Gastrocnemius medialis (tissue), 4 donors: ENCODE measurements around the gene POLA1. TPM values are rescaled to one million over a fixed set of nuclear protein-coding genes. Genes with fewer than 3 reads are reported as not detected.
A peak's percentile ranks its signal among the peaks of the same experiment; 100 is the strongest.

ENCODE experiments used
- ATAC-seq, 2 donors: fragments of 150-250 bp; one replicate each; pipeline ENCODE4 v1.9.1; 2016
- DNase-seq, 2 donors: peaks; one replicate each; pipeline ENCODE4 v3.0.0-alpha.2; 2019
- H3K27ac ChIP-seq, 4 donors: fragments of 200-600 bp; sonication (generic); 1 replicate in 1 of 4; 2 replicates in 3 of 4; pipeline ENCODE4 v1.5.1; 2016 to 2018; ENCODE audit warnings: mild to moderate bottlenecking in 2 of 4, moderate library complexity in 1 of 4
- H3K27me3 ChIP-seq, 3 donors: fragments of 200-600 bp; sonication (generic) in 2 of 3; 1 replicate in 1 of 3; 2 replicates in 2 of 3; pipeline versions ENCODE4 v1.5.1 to v1.6.0; 2016 to 2019; ENCODE audit warnings: mild to moderate bottlenecking in 1 of 3, moderate library complexity in 1 of 3
- H3K36me3 ChIP-seq, 2 donors: fragments of 200-600 bp; sonication (generic) in 1 of 2; one replicate each; pipeline ENCODE4 v1.5.1; 2017 to 2018
- H3K4me1 ChIP-seq, 2 donors: fragments of 200-600 bp; sonication (generic) in 1 of 2; one replicate each; pipeline ENCODE4 v1.5.1; 2016 to 2017; ENCODE audit warnings: mild to moderate bottlenecking in 2 of 2
- H3K4me3 ChIP-seq, 4 donors: fragments of 200-600 bp; sonication (generic) in 3 of 4; 1 replicate in 1 of 4; 2 replicates in 3 of 4; pipeline ENCODE4 v1.5.1; 2016 to 2019; ENCODE audit warnings: mild to moderate bottlenecking in 2 of 4
- H3K9me3 ChIP-seq, 3 donors: fragments of 200-600 bp; sonication (generic) in 2 of 3; 1 replicate in 1 of 3; 2 replicates in 2 of 3; pipeline ENCODE4 v1.5.1; 2016 to 2019
- CTCF ChIP-seq, 5 experiments: fragments of 450-650 bp in 3 of 5; fragments of 200-600 bp in 2 of 5; sonication (generic) in 2 of 5; IDR thresholded peaks in 4 of 5; conservative IDR thresholded peaks in 1 of 5; 1 replicate in 4 of 5; 2 replicates in 1 of 5; pipeline ENCODE4 v1.5.1; 2016 to 2019; ENCODE audit warnings: antibody characterized with exemption in 5 of 5, mild to moderate bottlenecking in 3 of 5, moderate library complexity in 3 of 5
- POLR2A ChIP-seq, 2 donors: fragments of 450-650 bp; IDR thresholded peaks; one replicate each; pipeline ENCODE4 v1.6.1; 2017; ENCODE audit warnings: antibody characterized with exemption in 2 of 2, mild to moderate bottlenecking in 2 of 2, moderate library complexity in 2 of 2
- in situ Hi-C, 4 donors: fragments of 200-750 bp; cut with MboI; loops; one replicate each; pipeline versions ENCODE4 v1.15.0 to v1.8.0; 2017; ENCODE audit warnings: low sequenced_read_pairs in 4 of 4
- intact Hi-C: fragments of 100-400 bp; cut with DNase I; formaldehyde crosslinking; loops from one replicate; pipeline ENCODE4 v1.15.1; 2023; ENCODE audit warnings: low total_unique reads
- total RNA-seq, 4 donors: library from RNA; depleted of rRNA; stranded (reverse); fragments of >200 nt; gene quantifications; one replicate each; pipeline versions ENCODE4 v1.1.0 to v1.2.3, GENCODE V29; 2016

The POLA1 gene
- total RNA-seq, 4 donors from 2014 or later: 5.2 to 9.6 (median 6.9) TPM

DNA sequence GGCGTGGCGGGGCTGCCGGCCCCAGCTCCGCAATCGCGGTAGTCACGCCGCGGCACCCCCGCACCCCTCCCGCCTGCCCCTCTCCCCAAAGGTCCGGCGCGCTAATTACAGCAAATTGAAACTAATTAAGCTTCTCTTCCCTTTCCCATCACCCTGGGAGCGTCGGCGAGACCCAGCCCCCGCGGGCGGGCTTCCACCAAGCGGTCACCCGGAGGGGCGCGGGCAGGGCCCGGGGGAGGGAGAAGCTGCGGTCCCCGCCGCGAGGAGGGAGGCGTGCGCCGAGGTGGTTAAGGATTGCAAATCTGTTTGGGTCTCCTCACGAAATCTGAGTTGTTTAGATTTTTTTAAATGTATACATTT lies 308.9 kb downstream of the POLA1 start:
- no peaks in the 10 kb centered on the region for H3K36me3 ChIP-seq
- peaks cover 0 to 19% (median 11%) of the 10 kb centered on the region in 3 donors for H3K27me3 ChIP-seq
- H3K27ac ChIP-seq: no peak overlapping the region
- ATAC-seq (no peak), DNase-seq (no peak)
- intact Hi-C loops: no loop called here
- H3K4me3 ChIP-seq: peak overlapping the region in 1 of 4 donors; percentile 27
- in situ Hi-C loops: loop anchor here in 2 of 4 donors (25.0 kb wide), 1 partner anchor 165 kb away; no protein-coding TSS in a partner anchor
- TF ChIP-seq CTCF (IDR thresholded peaks at IDR 0.05 in 4 of 5, conservative IDR thresholded peaks at IDR 0.05 in 1 of 5): no peak
- no peak for TF ChIP-seq POLR2A (IDR thresholded peaks at IDR 0.05)
- no peaks in the 10 kb centered on the region for H3K9me3 ChIP-seq
- H3K4me1 ChIP-seq: no peaks in the 10 kb centered on the region

DNA sequence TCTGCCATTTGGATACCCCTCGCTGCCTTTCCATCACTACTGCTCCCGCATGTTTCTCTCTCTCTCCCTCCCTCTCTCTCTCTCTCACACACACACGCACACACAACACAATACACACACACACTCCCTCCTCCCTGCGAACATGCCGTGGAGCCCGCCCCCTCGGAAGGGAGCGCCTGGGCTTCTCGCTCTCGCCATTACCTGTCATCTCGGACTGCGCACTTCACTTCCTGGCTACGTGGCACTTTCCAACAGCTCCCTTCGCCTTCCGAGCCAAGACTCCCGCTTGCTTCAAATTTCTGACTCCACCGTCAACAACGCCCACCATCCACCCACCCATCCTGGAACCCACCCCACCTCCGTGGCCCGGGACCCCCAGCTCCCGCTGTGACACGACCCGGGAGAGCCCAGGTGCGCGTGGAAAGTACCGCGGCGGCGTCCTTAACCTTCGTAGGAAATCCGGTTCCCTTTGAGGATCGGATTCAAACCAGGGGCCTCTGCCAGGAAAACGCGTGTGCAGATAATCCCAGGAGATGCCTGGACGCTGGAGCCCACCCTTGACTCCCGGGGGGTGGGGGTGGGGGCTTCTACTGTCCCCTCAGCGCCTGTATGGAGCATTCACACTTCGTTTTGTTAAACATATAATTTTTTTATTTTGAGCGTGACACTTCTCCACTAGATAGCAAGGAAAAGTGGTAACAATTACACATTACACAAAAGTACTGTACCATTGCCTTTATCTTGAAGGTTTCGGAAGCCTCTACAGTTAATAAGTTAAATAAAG lies 309.5 kb downstream of the POLA1 start:
- Histone ChIP-seq H3K9me3 (no peaks in the 10 kb centered on the region), H3K4me1 (no peaks in the 10 kb centered on the region), H3K27me3 (peaks cover 0 to 19% (median 11%) of the 10 kb centered on the region in 3 donors), H3K4me3 (peak overlapping the region in 1 of 4 donors; percentile 27), H3K36me3 (no peaks in the 10 kb centered on the region), H3K27ac (peak overlapping the region in 2 of 4 donors; percentile 70 to 78)
- intact Hi-C loops: no loop called here
- DNase-seq (no peak), ATAC-seq (no peak)
- TF ChIP-seq CTCF (IDR thresholded peaks at IDR 0.05 in 4 of 5, conservative IDR thresholded peaks at IDR 0.05 in 1 of 5): no peak
- TF ChIP-seq POLR2A (IDR thresholded peaks at IDR 0.05): no peak
- in situ Hi-C loops: loop anchor here in 2 of 4 donors (25.0 kb wide), 1 partner anchor 166 kb away; no protein-coding TSS in a partner anchor

- Histone ChIP-seq H3K9me3 (no peaks in the 10 kb centered on the region), H3K4me3 (no peak overlapping the region), H3K27ac (peak overlapping the region in 3 of 4 donors; percentile 70 to 78 (median 76)), H3K4me1 (no peaks in the 10 kb centered on the region), H3K36me3 (no peaks in the 10 kb centered on the region), H3K27me3 (peaks cover 0 to 19% (median 11%) of the 10 kb centered on the region in 3 donors)
- TF ChIP-seq CTCF (IDR thresholded peaks at IDR 0.05 in 4 of 5, conservative IDR thresholded peaks at IDR 0.05 in 1 of 5) (no peak), POLR2A (IDR thresholded peaks at IDR 0.05) (no peak)
- no peak for DNase-seq
- in situ Hi-C loops (loop anchor here in 2 of 4 donors (25.0 kb wide), 1 partner anchor 167 kb away; no protein-coding TSS in a partner anchor), intact Hi-C loops (no loop called here)
- no peak for ATAC-seq
These were observed 310.3 kb downstream of the POLA1 start for GRCh38 chrX:25004040-25004439.

DNA sequence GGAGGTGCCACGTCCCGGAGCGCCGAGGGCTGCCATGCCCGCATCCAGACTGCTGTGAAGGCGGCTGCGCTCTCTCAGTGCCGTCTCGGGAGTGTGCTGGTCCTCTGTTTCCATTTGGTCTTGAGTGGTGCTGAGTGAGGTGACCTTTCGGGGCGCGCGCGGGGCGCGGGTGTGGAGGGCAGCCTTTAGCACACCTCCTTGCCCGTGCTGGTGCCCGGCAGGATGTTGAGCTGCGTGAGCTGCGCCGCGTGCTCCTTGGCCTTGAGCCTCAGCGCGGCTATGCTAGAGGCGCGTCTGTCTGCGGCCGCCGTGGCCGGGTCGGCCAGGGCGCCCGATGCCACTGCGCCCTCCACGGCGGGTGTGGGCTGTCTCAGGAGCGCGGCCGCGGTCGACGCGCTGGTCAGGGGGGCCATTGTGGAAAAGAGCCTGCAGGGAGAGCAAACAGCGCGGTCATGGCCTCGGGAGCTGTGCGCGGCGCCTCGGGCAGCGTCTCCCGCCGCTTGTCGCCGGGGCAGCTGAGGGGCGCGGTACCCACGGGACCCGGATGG lies 310.8 kb downstream of the POLA1 start:
- Histone ChIP-seq H3K4me1 (no peaks in the 10 kb centered on the region), H3K4me3 (peak overlapping the region in 1 of 4 donors; percentile 36), H3K27me3 (peaks cover 0 to 19% (median 7%) of the 10 kb centered on the region in 3 donors), H3K36me3 (no peaks in the 10 kb centered on the region), H3K9me3 (no peaks in the 10 kb centered on the region), H3K27ac (peak overlapping the region in 3 of 4 donors; percentile 70 to 78 (median 76))
- intact Hi-C loops (no loop called here), in situ Hi-C loops (loop anchor here in 2 of 4 donors (25.0 kb wide), 1 partner anchor 167 kb away; no protein-coding TSS in a partner anchor)
- no peak for TF ChIP-seq POLR2A (IDR thresholded peaks at IDR 0.05)
- TF ChIP-seq CTCF (IDR thresholded peaks at IDR 0.05 in 4 of 5, conservative IDR thresholded peaks at IDR 0.05 in 1 of 5): no peak
- ATAC-seq (peak in 1 of 2 donors; percentile 12), DNase-seq (no peak)
